HT-29 (cell line): ENCODE measurements around the gene SFI1. TPM values are rescaled to one million over a fixed set of nuclear protein-coding genes. Genes with fewer than 3 reads are reported as not detected.

Source experiments
- DNase-seq: peaks from one replicate; pipeline ENCODE4 v3.0.0-alpha.2; 2015; ENCODE audit warnings: low spot score
- total RNA-seq: library from RNA; depleted of rRNA; stranded (reverse); fragments of >200 nt; shearing (Covaris generic); gene quantifications from 2 replicates; pipeline ENCODE4 v1.2.3, GENCODE V29; 2014

Gene SFI1
- total RNA-seq, 1 experiment from 2014 or later, result 26.1 TPM

DNA sequence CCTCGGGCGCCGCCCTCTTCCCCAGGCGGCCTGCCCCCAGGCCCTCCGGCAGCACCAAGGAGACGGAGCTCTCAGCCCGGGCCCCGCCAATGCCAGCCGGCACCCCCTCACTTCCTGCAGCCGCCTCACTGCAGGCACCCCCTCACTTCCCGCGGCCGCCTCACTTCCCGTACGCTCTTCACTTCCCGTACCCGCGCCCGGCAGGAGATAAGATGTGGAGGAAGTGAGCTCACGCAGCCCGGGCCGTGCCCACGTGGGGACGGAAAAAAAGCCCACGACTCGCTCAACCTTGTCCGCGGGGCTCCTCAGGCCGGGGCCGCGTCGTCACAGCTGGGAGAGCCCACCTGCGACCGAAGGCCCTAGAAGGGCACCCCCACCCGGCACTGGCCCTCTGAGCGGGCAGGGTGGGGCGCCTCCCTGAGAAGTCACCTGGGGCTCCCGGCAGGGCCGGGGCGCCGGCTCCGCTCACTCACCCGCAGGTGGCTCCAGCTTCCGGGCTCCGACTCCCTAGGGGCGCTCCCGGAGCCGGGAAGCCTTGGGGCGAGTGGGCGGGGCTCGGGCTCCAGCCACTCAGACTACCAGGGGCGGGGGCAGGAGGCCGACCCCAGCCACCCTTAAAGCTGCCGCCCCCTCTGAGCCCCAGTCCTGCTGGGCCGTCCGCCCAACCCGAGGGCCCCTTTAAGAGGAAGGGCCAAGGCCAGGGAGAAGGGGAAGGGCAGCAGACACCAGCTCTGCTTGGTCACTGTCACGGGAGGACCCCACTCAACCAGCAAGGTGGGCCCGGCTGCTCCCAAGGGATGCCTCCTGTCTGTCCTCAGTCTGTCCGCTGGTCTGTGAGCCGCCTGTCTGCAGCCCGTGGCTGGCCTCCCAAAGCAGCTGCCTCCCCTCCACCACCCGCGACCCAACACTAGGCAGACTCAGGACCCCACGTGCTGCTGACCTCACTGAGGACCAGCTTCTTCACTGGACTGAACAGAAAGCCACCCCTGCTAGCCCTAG, 134.3 kb downstream of the SFI1 start:
- peak; percentile 80 for DNase-seq

DNA sequence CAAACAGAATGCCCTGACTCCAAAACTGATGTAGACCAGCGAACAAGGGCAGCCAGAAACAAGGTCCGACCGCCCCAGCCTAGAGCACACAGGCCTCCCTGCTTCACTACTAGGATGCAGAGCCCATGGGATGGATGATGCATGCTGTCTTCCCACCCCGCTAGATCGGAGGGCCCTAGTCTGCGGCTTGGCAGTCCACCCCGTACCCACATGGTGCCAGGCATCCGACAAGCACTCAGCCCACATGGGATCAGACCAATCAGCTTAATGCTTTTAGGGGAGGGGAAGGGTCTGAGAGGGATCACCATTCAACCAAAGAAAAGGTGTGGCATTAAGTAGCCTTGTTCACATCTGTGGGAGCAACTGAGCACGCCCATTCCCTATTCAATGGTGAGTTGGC, 135.1 kb downstream of the SFI1 start:
- no peak for DNase-seq

DNA sequence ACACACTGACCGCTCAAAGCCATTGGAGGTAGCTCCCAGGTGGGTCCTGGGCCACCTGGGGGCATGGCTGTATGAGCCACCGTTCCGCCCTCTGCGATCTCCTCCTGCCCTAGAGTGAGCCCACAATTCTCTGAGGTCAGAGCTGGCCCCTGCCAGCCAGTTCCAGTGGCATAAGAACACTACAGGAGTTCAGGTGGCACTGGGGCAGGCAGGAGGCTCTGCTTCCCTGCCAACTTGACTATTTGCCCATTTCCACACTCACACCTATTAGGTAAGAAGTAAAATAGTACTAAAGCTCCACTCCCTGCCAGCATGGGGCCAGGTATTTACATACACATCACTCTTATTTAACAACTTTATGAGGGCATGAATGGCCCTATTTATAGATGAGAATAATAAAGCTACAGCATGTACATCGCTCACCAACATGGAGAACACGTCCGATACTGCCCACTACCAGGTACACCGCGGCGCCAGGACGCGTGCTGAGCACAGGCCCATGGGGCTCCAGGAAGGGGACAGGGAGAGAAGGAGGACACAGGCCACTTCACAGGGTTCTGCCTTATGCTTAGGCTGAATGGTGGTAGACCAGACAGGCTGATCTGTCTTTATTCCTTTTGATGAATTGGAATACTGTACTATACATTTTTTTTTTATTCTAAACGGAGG, 139.4 kb downstream of the SFI1 start:
- DNase-seq, result no peak

DNA sequence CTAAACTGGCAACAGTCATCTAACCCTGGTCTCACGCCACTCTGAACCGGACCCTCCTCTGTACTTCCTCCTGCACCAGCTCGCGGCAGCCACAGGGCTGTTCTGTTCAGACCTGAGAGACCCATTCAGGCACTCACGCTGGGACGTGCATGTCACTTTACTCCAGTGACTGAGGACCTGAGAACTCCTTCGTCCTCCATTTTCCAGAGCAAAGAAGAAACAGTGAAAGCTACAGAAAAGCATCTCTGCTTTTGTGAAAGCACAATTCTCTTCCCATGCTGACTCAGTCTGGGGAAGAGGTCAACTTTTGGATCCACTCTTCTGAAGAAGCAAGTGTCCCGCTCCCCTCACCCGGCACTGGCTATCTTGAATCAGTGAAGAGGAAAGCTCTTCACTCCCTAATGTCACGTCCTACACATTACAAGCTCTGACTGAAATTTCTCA, 141.1 kb downstream of the SFI1 start:
- DNase-seq, result no peak

DNA sequence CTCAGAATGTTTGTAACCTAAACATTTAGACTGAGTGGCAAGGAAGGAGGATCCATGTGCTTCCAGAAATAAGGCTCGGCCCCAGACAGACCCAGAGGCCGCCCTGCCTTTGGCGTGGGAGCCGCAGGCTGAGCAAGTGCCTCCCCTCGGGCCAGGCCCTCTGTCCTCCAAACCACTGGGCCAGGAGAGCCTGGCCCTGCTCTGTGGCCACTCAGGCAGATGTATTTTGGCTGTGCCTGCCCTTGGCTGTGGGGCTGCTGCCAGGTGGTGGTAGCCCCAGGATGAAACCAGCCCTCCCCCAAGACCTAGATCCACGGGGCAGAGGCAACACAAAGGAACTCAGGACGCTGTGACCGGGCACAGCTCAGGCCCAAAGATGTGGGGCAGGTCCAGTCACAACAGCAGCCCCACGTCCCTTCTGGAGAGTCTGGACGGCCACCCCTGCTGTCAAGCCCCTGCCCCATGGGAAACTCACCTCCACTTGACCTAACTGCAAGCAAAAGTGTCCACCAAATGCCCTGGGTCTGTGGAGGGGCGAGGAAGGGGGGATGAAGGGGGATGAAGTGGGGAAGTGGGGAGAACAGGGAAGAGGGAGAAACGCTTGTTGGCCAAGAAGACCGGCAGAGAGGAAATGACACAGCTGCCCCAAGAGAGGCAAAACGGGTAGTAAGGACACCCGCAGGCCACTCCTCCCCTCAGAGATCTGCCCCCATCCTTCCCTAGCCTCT, 141.7 kb downstream of the SFI1 start:
- DNase-seq, result no peak

DNA sequence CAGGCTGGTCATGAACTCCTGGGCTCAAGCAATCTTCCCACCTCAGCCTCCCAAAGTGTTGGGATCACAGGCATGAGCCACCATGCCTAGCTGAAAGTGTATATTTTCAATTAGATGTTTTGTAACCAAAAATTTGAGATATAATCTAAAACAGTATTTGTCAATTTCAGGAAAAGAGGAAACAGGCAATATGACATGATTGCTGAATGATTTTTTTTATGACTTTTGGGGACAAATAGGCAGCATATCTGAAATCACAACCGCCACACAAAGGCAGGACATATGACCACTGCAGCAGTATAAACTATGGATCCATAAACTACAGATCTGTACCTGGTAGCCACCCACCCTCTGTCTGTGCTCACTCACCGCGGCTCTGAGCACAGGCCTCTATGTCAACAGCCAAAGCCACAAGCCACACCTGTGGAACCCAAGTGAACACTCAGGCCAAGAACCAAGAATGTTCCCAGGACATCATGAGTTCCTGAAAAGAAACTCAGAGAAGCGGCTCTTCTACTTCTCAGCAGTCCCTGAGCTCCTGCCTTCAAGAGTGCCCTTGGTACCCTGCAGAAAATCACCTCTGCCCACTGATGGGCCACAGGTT, 143.2 kb downstream of the SFI1 start:
- DNase-seq, result no peak

DNA sequence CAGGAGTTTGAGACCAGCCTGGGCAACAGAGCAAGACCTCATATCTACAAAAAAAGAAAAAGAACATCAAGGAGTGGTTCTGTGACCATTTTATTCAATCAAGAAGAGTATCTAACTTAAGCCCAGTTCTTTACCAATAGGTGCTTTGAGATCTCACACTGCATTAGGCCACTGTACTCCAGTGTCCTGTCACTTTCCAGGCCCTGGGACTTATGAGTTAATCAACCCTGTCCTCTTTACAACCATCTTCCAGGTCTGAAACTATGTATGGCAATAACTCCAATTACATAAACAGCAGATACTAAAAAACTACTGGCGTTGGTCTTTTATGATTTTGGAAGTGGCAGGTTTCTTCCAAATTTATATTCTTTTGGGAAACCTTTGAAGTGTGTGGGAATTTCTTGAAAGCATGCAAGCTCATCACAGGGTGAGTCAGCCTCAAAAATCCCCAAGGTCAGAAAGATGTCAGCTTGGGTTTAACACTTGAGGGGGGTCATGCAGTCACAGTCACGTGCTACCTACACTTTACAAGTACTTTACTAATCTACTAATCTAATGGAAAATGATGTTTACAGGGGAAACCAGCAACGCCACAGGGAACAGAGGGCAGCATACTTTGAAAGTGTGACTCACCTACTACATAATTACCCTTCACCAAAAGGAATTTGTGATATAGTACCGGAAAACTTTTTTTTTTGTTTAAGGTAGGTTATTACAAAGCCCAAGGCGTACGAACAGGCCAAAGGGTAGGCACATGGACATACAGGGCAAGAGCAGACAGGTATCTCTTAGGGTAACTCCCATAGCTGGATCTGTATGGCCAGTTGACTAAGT, 150.1 kb downstream of the SFI1 start:
- DNase-seq, result peak; percentile 23

DNA sequence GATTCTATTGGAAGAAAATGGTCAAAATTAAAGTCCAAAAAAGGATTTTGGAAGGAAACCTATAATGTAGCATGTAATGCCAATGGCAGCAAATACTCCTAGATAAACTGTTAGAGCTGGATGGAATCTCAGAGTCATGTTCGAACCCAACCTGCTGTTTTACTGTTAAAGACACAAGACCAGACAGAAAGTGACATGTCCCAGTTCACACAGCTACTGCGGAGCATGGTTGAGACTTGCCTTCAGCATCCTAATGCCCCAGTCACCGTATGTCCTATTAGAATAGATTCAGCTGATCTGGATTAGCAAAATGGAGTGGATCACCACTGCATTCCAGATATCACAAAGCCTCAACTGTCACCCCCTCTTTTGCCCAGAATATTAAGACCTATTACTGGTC, 150.7 kb downstream of the SFI1 start:
- DNase-seq, result no peak

DNA sequence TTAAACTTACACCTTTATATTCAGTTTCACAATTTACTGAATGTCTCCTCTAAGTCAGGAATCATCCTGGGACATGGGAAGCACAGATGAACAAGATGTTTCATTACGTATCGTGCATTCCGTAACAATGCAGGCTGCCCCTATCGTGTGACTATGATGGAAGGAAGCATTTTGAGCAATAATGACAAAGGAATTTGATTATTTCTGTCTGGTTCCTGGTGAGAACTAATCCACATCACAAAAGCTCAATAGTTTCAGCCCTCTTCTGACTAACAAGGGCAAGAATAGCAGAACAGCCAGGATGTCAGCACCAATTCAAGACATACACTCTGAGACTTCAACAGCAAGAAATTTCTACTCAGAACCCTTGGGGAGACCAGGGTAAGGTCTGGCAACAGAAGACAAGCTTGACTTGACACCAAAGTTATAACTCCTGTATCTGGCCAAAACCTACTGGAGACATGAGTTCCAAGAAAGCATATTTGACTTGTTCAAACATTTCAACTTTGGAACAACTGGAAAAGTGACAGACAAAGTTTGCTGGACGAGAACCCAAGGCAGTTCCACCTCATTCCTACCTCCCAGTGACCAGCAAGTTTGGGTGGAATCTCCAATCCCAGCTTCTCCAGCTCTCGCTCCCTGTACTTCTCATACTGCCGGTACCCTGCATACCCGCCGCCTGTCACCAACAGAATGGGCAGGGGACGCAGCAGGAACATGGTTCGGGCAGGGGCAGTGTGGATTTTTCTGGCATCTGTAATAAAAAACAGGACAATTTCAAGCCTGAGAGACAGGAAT, 151.4 kb downstream of the SFI1 start:
- DNase-seq, result no peak

DNA sequence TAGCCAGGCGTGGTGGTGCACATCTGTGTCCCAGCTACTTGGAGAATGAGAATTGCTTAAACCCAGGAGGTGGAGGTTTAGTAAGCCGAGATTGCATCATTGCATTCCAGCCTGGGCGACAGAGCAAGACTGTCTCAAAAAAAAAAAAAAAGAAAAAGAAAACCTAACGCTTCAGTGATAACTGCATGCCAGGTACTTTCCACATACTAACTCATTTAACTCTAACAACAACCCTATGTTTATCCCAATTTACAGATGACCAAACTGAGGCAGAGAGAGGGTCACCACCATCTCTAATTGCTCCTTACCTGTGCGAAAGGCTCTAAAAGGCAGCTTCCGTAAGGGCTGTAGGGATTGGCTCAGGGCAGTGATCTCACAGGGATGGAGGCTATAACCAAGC, 154.1 kb downstream of the SFI1 start:
- DNase-seq, result no peak

DNA sequence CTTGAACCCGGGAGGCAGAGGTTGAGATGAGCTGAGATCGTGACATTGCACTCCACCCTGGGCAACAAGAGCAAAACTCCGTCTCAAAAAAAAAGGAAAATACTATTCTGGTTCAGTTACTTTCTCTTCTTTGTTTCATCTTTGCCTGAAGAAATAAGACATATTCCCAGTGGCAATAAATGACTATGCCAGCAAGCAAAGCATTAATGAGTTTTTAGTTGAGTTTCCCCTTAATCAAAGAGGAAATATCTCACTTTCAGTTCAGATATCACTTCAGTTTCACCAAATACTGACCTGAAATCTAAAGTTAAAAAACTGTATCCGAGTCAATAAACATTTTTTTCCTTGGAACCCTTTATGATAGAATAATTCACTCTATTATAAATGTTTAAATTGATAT, 155.3 kb downstream of the SFI1 start:
- DNase-seq, result no peak

DNA sequence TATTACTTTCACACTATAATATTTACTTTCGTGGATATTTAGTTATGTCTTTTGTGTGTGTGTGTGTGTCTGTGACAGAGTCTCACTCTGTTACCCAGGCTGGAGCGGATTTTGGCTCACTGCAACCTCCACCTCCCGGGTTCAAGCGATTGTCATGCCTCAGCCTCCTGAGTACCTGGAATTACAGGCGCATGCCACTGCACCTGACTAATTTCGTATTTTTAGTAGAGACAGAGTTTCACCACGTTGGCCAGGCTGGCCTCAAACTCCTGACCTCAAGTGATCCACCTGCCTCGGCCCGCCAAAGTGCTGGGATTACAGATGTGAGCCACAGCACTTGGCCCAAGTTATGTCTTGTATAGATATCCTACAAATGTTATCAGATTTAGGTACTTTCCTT, 155.8 kb downstream of the SFI1 start:
- DNase-seq, result no peak

DNA sequence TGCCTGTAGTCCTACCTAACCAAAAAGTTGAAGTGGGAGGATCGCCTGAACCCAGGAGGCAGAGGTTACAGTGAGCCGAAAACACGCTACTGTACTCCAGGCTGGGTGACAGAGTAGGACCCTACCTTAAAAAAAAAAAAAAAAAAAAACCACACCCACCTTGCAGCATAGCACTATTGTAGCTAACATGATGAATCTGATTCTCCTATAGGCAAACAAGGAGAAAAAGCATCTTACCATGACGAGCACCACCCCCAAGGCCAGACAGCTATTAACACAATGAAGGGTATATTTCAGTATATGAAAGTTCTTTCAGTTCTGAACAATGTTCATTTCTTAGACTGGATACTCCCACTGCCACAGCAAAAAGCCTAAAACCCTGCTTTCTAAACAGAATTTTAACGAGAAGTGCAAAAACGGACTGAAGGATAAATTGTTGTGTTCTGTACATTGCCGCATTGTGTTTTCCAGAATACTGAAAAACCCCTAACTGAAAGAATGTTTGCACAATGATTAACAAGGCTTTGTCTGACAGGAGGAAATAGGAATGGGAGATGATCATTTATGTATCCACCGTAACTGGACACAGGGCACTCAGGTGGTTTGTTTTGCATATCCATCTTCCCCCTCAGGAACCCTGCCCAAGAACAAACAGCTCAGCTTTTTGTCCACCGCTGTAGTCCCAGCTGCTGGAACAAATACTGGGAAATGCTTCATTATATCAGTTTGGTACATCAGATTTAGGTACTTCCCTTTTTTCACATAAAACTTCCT, 156.8 kb downstream of the SFI1 start:
- DNase-seq, result no peak

DNA sequence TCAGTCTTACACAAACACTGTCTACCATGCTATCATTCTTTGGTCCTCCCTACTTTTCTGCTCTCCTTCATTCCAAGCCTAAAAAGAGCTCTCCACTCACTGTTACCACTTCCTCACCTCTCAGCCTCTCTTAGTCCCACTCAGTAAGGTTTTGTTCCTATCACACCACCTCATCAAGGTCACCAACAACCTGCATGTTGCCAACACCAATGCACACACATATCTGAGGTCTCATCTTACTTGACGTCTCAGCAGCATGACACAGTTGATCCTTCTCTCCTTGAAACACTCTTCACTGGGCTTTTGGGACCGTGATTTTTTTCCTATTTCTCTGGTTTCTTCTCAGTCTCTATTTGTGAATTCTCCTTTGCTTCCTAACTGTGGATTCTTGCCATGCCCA, 157.6 kb downstream of the SFI1 start:
- DNase-seq, result no peak

DNA sequence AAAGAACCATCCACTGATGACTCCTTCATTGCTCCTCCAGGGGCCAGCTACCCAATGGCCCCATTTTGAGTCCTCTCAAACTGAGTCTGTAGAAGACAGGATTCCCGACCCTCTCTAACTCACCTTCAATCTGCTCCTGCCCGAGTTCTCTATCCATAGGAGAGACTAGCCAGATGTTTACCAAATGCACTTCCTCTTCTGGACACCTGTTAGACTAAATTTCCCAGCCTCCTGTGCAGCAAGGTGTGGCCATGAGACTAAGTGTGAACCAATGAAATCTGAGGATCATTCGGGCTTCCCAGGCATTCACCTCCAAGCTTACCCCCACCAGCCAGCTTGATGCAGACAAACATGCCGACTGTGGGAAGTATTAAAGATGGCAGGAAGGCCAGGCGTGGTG, 158.1 kb downstream of the SFI1 start:
- no peak for DNase-seq

DNA sequence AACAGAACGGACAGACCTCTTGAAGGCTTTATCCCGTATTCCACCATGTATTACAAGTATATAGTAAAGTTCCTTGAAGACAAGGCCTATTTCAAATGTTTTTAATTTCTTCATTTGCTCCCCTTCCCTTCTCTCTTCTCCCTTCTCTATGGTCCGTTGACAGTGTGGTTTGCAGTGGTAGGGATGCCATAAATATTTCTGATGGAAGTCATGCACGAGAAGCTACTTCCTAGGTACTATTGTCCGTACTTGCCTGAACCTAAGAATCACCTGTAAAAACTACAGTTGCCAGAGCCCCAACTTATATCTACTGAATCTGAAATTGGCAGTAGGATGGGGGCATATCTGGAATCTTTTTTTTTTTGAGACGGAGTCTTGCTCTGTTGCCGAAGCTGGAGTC, 162.9 kb downstream of the SFI1 start:
- no peak for DNase-seq

DNA sequence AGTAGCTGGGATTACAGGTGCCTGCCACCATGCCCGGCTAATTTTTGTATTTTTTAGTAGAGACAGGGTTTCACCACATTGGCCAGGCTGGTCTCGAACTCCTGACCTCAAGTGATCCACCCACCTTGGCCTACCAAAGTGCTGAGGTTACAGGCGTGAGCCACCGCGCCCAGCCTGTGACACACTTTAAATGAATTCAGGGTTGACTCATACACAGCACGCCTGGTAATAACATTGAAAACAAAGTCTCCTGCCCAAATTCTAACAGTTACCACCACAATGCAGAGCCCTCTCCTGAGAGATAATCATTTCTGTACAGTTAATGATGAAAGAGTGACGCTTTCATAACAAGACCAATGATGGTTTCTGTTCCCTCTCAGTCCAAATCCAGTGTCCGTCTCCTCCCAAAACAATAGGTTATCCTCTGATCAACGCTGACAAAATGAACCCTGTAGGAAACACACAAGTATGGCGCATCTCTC, 164.6 kb downstream of the SFI1 start:
- peak; percentile 36 for DNase-seq

DNA sequence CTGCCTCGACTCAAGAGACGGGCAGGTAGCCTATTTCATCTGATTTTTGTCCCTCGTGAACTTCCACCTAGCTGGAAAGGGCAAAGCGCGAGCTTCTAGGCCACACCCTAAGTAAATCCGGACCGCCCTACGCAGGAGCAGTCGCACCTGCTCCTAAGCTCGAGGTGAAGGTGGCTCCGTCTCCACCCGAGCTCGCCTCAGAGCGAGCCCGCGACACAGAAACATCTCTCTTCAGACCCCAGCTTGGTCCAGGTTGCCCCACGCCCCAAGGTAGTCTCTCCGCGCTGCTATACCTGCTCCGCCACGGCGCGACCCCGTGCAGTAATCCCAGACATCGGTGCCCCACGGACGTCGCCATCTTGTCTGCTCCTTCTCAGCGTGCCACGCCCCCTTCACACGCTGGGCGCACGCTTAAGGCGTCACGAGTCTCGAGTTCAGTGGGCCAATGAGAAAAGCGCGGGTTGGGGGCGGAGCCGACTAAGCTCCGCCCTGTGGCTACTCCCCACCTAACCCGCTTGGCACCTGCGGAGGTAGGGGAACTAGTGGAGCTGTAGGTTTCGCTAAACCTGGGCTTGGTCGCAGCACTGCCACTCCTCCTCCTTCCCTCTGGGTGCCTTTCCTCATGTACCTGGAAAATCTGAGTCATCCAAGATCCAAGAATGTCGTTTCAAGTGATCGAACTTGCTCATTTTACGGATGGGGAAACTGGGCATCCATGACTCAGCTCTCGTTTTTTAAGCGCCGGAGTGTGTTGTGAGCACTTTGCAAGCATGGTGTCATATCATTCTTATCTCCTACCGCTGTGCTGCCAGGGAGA, 165.7 kb downstream of the SFI1 start, which contains the start of gene PISD:
Gene PISD, minus strand, starts transcription at position 365 of the 817 bp plus-strand sequence. Its CDS starts 7 bp downstream, at position 358.
- peak; percentile 98 for DNase-seq
